Fibroblast of mammary gland (primary cell): ENCODE measurements around the gene IGSF21.

Experiments used
- DNase-seq: peaks from one replicate; pipeline ENCODE4 v3.0.0-alpha.2; 2010; ENCODE audit warnings: low read depth
- H3K4me3 ChIP-seq: 2 replicates; pipeline ENCODE4 v1.5.1; 2011; ENCODE audit warnings: low read depth, mild to moderate bottlenecking, low read length, moderate library complexity; ENCODE audit not compliant: control insufficient read depth
- TF ChIP-seq, protein P1 (sequence below): conservative IDR thresholded peaks from 2 replicates; pipeline ENCODE4 v1.5.1; 2011; ENCODE audit warnings: low read depth, low read length, inconsistent platforms; ENCODE audit not compliant: control insufficient read depth, insufficient read depth

Gene IGSF21

DNA sequence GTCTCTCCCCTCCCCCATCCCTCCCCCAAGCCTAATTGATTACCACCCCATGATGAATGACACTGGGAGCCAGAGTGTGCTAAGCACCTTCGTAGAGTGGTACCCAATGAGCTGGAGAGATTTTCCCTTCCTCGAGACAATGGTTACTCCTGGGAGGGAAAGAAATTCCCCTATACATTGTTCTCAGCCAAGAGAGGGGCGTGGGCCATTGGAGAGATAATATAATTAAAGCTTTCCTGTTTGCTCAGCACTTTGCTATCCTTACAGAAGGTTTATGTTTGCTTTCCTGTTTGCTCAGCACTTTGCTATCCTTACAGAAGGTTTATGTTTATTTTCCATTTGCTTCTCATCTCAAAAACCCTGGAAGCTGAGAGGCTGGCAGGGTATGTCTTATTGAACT, 247.0 kb downstream of the IGSF21 start:
- H3K4me3 ChIP-seq: no peak overlapping the region
- TF ChIP-seq, protein P1, sequence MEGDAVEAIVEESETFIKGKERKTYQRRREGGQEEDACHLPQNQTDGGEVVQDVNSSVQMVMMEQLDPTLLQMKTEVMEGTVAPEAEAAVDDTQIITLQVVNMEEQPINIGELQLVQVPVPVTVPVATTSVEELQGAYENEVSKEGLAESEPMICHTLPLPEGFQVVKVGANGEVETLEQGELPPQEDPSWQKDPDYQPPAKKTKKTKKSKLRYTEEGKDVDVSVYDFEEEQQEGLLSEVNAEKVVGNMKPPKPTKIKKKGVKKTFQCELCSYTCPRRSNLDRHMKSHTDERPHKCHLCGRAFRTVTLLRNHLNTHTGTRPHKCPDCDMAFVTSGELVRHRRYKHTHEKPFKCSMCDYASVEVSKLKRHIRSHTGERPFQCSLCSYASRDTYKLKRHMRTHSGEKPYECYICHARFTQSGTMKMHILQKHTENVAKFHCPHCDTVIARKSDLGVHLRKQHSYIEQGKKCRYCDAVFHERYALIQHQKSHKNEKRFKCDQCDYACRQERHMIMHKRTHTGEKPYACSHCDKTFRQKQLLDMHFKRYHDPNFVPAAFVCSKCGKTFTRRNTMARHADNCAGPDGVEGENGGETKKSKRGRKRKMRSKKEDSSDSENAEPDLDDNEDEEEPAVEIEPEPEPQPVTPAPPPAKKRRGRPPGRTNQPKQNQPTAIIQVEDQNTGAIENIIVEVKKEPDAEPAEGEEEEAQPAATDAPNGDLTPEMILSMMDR: no peak
- DNase-seq: no peak

DNA sequence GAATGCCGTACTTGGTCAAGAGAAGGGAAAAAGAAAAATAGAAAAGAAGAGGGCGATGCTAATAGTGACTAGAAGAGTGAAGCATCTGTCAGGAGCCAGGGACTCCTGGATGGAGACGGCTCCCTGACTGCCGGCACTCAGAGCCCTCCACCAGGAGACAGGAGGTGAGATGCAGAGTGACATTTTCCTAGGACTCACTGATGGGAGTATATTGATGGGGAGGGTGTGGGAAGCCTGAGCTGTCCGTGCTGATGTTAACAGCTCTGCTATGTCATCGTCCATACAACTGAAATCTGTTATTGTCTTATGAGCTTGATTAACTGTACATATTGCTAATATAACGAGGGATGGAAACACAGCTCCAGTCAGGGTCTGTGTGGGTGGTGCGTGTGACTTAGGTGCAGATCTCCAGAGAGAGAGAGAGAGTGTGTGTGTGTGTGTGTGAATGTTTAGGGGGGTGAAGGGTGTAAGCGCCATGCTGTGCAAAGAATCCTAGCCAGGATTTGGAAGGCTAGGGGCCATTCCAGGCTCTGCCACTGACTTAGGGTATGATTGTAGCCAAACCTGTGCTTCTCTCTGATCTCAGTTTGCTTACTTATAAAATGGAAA, 250.1 kb downstream of the IGSF21 start:
- H3K4me3 ChIP-seq: no peak overlapping the region
- DNase-seq: no peak
- TF ChIP-seq, protein P1: no peak

DNA sequence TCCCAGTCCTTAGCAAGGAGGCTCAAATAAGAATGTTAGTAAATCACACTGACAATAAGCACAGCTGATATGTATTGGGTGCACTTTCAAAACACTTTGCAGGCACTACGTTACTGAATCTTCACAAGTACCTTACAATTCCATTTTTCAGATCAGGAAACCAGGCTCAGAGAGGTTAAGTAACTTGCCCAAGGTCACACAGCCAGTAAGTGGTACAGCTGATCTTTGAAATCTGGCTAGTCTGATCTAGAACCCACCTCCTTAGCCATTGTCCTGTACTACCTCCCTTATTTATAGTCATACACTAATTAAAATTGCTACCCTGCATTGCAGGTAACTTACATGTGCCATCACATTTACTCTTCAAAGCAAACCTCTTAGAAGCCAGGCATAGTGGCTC, 251.0 kb downstream of the IGSF21 start:
- H3K4me3 ChIP-seq: no peak overlapping the region
- no peak for DNase-seq
- TF ChIP-seq, protein P1: no peak

DNA sequence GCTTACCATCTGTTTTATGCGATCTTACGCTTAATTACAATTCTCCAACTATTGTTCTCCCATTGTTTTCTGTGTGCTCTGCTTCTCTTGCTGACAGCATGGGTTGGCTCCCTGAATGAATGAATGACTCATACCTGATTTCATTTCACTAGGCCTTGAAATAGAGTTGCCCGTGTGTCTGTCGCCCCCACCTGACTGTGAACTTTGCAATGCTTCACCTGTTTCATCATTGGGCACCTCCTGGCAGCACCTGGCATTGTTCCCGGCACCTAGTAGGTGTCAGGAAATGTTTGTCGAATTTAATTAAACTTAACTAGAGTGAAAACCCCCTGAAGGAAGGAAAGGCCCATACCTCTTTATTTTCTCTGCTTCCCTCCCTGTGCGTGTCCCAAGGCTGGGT, 252.7 kb downstream of the IGSF21 start:
- TF ChIP-seq, protein P1: no peak

DNA sequence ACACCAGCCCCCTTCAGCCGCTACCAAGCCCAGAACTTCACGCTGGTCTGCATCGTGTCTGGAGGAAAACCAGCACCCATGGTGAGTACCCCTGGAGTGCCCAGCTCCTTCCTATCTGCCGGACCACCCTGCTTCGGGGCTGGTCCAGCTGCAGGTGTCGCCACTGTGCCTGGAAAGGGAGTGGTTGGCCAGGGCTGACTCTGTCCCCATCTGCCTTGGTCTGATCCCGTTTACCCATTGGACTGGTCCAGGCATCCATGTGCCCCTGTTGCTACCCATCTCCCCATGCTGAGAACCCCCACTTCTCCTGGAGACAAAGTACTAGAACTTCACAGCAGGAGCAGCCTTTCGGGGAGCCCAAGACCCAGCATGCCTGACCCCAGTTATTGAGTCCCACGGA, 254.6 kb downstream of the IGSF21 start:
- TF ChIP-seq, protein P1: no peak
- no peak overlapping the region for H3K4me3 ChIP-seq
- no peak for DNase-seq

More for the DNA sequence above, 252.7 kb downstream of the IGSF21 start:
- H3K4me3 ChIP-seq: no peak overlapping the region
- no peak for DNase-seq

DNA sequence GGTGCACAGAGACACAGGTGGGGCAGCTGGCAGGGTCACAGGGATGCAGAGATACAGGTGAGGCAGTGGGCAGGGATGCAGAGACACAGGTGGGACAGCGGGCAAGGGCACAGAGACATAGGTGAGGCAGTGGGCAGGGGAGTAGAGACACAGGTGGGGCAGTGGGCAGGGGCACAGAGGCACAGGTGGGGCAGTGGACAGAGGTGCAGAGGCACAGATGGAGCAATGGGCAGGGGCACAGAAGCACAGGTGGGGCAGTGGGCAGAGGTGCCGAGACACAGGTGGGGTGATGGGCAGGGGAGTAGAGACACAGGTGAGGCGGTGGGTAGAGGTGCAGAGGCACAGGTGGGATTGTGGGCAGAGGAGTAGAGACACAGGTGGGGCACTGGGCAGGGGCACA, 255.8 kb downstream of the IGSF21 start:
- TF ChIP-seq, protein P1: no peak
- no peak for DNase-seq
- H3K4me3 ChIP-seq: no peak overlapping the region
